ENCODE measurements around the gene FAM185A.

DNA sequence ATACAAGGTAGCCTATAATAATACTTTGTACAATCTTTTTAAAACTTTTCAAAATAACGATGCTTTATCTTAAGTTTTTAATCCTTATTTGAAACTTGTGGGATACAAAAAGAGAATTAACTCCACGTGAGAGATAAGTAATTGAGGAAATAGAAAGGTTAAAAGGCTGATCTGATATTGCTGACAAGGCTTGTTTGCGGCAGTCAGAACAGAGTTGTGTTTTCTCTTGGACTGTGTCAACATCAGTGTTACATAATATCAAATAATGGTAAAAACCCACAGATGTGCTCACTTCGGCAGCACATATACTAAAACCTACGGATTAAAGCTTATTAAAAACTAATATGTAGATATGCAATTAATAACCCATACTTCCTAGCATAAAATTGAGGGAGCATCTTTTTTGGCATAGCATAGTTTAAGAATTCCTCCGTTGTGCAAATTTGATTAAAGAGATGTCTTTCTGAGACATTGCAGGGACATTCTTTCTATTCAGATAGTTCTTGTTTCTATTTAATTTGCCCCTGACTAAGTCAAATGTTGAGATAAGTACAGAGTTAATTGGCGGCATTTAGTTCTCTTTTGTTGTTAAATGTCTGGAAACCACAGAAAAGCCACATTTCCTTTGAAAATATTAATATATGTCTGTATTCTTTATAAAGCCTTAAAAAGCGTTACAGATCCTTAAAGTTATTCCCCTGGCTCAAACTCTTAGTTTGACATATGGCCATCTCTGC is 63.3 kb downstream of the FAM185A start:
- TF ChIP-seq FOXK2 (IDR thresholded peaks at IDR 0.05) (no peak), TARDBP (IDR thresholded peaks at IDR 0.05) (no peak)

Measured in HEK293T (cell line).